Hepatocyte (in vitro differentiated cells): ENCODE measurements around the gene PHF21B.

Source experiments
- CTCF ChIP-seq: fragments of 200-600 bp; sonication (generic); IDR thresholded peaks from 2 replicates; pipeline ENCODE4 v1.5.1; 2016; ENCODE audit warnings: antibody characterized with exemption, mild to moderate bottlenecking; ENCODE audit not compliant: poor library complexity
- EZH2 ChIP-seq: fragments of 200-600 bp; sonication (generic); IDR thresholded peaks from 2 replicates; pipeline ENCODE4 v1.6.1; 2016; ENCODE audit warnings: antibody characterized with exemption, mild to moderate bottlenecking, borderline replicate concordance
- EZH2phosphoT487 ChIP-seq: fragments of 200-600 bp; sonication (generic); IDR thresholded peaks from one replicate; pipeline ENCODE4 v1.6.1; 2018; ENCODE audit warnings: antibody characterized with exemption, mild to moderate bottlenecking, low read depth, moderate library complexity; ENCODE audit not compliant: unreplicated experiment, severe bottlenecking

DNA sequence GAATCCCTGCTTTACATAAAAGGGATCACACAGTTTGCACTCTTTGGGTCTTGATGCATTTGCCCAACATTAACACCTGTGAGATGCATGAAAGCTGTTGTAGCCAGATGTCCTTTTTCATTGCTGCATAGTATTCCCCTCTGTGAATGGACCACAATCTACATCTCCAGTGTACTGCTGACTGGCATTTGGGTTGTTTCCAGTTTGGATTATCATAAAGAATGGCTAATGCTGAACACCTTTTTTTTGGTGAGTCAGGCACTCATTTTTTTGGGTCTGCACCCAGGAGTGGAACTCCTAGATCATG is 58.3 kb downstream of the PHF21B start:
- TF ChIP-seq CTCF (no peak), EZH2 (no peak), EZH2phosphoT487 (no peak)
